GM18498 (cell line): ENCODE measurements around the gene MYO18B.

Experiments
- ATAC-seq: cut with Tn5 transposase; IDR thresholded peaks from one replicate; pipeline ENCODE4 v1.9.1; 2021; ENCODE audit warnings: mild to moderate bottlenecking, moderate library complexity; ENCODE audit not compliant: unreplicated experiment

The MYO18B gene

DNA sequence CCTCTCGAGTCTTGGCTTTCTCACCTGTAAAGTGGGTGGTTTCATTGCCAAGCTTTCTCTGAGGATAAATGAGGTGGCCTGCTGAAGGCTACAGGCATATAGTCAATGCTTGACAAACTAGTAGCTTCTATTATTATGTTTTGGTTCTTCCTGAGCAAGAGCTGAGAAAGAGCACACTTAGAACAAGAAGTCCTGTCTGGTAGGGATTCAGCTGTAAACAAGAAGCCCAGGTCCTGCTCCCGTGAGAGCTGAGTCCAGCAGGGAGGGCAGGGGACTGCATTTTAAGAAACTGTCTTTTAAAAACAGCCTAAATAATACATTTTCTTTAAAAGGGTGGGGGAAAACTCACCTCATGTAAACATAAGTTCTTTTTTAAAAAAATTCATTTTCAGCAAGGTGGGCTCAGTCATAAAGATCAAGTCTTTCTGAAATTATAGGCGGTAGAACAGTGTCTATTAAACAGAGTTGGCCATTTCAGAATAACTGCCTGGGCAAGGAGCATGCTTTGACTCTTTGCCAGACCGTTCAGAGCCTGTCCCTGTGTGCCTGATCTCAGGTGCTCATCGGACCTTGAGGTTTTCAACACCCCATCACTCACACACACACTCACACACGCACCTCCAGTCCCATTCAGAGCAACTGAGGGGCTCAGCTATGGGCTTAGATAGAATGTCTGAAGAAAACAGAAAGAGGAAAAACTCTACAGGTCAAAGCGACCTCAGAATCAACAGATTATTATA, 29.2 kb upstream of the MYO18B start:
- ATAC-seq = no peak

- ATAC-seq = no peak
Measured at GRCh38 chr22:25714070-25714469, 27.9 kb upstream of the MYO18B start.

DNA sequence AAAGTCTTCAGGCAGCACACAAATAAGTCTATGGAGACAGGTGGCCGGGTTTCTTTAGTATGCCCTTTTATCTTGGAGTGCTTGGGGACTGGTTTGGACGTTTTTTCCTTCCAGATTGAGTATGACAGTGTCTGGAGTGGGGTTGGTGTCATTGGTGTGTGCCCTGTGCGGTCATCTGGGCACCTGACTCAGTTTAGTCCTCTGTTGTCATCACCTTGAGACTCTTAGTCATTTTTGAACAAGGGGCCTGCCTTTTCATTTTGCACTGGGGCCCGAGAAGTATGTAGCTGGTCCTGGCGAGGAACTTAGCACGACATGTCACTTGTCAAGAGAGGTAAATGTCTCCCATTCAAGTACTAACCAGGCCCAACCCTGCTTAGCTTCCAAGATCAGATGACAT, 27.2 kb upstream of the MYO18B start:
- no peak for ATAC-seq

- ATAC-seq = no peak
Measured at GRCh38 chr22:25716637-25717036, 25.4 kb upstream of the MYO18B start.

DNA sequence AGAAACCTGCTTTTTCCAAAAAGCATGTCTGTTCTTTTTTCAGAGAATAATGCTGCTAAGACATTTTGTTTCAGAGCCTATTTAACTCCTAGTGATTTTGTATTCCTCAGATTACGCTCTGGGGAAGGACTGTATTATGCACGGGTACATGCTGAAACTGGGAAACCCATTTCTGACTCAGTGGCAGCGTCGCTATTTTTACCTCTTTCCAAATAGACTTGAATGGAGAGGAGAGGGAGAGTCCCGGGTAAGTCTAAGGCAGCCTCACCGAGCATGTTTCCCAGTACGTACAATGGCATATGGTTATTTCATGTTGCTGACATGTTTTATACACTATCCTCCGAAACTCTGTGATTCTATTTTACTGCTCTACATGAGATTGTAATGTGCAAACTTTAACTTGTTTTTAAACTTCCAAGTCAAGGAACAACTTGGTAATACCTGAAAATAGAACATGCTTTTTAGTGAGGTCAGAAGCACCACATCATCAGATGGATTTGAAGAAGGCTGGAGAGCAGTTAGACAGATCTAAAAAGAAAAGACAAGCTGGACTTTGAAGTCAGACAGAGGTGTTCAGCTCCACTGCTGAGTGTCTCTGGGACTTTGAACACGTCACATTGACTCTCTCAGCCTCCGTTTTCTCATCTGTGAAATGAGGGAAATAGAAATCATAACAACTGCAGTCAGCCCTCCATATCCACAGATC, 23.7 kb upstream of the MYO18B start:
- no peak for ATAC-seq

DNA sequence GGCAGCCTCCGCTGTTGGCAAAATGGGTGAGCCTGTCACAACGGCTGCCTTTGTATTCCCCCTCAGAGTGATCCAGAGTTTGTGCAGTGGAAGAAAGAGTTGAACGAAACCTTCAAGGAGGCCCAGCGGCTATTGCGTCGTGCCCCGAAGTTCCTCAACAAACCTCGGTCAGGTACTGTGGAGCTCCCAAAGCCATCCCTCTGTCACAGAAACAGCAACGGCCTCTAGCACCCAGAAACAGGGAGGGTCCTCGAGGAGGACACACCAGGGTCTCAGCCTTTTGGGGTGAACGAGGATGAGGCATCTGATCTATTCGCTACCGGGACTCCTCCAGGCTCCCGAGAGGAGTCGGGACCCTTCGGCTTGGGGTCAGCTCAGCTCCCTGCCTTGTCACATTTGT, 19.8 kb upstream of the MYO18B start:
- no peak for ATAC-seq

DNA sequence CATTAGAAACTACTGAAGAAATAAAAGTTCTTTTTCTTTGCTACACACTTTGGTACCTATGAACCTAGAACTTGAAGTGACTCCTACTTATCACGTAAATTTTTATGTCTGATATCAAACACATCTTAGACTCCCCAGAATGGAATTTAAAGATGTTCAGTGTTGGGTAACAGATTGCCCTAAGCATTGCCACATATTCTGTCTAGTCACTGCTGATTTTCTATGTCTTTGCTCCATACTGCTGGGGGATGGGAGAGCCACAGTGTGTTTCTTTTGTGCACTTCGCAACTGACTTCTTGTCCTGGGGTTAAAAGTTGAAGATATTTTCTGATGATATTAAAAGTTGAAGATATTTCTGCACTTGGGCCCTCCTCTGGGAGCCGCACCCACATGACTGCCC, 19.4 kb upstream of the MYO18B start:
- no peak for ATAC-seq

DNA sequence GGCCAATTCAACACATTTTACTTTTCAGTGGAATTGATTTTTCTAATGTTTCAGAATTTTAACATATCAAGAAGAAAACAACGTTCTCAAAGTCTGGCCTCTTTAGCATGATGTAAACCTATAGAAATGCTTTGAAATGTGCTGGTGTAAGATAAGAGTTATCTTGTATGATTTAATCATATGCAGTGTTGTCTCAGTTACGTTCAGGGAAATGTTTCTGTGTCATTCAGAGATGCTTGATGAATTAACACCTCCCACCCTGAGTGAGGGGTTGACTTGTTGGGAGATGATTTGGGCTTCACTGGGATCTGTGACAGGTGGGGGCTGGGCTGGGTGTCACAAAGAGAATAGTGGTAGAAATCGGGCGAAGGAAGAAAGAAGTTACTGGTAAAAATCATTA, 15.7 kb upstream of the MYO18B start:
- ATAC-seq = no peak

- ATAC-seq = no peak
Measured at GRCh38 chr22:25728071-25728470, 13.9 kb upstream of the MYO18B start.

- no peak for ATAC-seq
Measured at GRCh38 chr22:25729016-25729995, 12.7 kb upstream of the MYO18B start.

DNA sequence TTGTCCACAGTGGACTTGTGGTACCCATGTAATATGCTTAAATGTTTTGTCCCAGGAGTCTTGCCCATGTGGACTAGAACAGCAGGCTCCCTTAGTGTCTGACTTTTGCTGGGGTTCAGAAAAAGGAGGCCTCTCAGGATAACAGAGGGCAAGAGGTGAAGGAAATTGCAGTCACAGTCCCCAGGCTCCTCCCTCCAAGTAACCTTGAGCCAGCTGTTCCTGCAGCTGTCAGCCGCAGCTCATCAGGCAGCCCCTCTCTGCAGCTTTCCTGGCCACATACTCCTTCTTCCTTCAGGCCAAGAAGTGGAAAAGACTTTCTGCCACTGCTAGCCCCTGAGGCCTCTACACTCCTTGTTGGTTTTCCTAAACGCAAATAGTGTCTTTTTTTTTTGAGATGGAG, 6.3 kb upstream of the MYO18B start:
- ATAC-seq = no peak

- ATAC-seq = no peak
Measured at GRCh38 chr22:25736378-25737011, 5.5 kb upstream of the MYO18B start.

GRCh38 chr22:25739659-25740344, 2.2 kb upstream of the MYO18B start:
- no peak for ATAC-seq

DNA sequence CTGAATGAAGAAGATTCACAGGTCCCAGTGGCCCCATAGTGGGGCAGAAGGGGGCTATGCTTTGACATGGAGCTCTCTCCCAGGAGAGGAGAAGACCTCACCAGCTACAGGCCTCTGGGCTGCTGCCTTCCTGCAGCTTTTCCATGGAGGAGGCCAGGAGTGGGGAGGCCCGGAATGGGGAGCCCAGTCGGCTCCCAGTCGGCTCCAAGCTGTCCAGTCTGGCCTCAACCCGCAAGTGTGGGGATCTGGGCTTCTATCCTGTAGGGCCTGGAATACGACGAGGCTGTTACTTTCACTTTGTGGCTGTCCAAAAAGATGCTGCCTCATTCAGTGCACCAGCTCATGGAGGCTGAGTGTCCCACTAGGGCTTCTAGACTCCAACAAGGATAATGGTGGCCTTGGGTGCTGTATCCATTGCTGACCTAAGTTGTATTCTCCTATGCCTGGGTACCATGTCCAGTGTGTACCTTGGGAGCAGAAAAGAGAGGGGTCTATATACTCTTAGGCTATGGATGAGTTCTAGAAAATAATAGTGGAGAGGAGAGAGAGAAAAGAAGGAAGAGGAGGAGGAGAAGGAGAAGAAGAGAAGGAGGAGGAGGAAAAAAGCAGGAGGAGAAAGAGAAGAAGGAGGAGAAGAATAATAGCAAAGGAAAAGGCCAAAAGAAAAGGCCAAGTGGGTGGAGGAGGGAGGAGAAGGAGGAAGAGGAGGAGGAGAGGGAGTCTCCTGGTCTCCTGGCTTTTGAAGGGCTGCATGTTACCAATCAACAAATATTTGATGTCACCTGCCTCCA, 1.1 kb downstream of the MYO18B start:
- ATAC-seq = no peak

DNA sequence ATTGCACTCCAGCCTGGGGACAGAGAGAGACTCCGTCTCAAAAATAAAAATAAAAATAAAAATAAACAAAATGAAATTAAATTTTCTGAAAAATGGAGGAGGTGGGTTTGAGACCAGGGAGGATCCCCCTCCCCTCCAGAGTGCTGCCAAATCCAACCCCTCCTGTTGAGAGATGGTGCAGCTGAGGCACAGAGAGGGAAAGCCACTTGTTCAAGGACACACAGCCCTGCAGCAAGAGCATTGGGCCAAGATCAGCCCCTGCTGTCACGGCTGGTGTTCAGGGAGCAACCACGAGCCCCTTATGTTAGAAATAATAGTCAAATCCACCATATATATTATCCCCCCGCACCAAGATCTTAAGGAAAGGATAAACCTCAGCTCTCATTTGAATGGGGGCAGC, 2.7 kb downstream of the MYO18B start:
- no peak for ATAC-seq

DNA sequence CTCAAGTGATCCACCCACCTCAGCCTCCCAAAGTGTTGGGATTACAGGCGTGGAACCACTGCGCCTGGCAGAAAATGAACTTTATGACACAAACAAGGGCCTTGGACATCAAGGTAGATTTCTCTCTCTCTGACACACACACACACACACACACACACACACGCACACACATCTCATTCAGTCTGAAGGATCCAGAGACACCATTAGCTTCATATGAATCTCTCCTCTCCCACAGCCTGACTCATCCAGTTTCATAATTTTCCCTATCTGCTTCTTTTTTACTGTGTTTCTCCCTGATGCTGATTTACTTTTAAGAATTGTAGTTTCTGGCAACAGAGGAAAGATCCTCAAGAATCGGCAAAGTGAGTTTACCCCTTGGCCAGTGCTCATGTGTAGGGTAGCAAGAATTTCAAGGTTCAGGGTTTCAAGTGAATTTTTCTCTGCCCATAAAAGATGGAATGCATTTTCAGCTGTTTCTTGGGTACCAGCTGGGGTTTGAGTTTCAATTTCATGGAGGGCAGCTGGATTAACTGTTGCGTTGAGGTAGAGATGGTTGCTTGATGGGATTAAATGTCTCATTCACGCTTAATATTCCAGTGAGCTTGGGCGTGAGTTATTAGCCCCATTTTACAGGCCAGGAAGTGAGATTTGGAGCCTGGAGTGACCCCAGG, 3.5 kb downstream of the MYO18B start:
- ATAC-seq = no peak

- no peak for ATAC-seq
Measured at GRCh38 chr22:25746012-25746373, 4.0 kb downstream of the MYO18B start.

DNA sequence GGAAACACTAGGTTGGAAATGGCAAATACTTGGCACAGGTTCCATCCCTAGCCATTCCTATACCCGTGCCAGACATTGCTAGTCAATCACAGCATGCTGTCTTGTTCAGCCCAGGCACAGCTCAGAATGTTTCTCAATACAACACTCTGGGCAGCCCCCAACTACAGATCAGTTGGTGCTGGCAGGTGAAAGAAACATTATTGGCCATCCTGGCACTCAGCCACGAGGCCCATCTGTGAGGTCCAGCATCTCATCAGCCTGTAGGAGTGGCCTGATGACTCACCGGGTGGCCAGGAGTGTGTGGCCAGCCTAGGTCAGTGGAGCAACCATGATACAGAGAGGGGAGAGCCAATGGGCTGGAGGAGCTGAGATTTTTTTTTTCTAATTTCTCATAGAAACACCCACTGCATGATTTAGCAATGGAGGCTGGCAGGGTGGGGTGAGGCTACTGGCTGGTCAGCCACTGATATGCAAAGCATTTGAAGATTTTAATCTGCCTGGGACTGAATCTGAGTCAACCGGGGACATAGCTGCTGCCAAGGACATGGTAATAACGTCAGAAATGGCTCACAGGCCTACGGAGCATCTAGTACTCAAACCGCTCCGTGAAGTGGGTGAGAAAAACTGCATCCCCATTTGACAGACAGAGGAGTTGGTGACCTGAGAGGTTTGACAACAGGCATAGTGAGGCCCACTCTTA, 5.4 kb downstream of the MYO18B start:
- ATAC-seq = no peak

- ATAC-seq = no peak
Measured at GRCh38 chr22:25748140-25748539, 6.2 kb downstream of the MYO18B start.
